Stimulated activated CD8-positive, alpha-beta memory T cell treated with anti-CD3 and anti-CD28 coated beads, Interleukin-2, amount 100 ng/mL, for 1 hour (primary cell): ENCODE results near the gene HNRNPM.
"Not testable (repeated sequence)": the region's sequence is repeated elsewhere in the genome, so short reads cannot be mapped to it uniquely, and the experiment has no call there.

ENCODE experiments used
- DNase-seq, 2 donors: peaks; one replicate each; pipeline ENCODE4 v3.0.0-alpha.2; 2020; ENCODE audit warnings: low read depth in 2 of 2

HNRNPM gene

GRCh38 chr19:8513036-8513686 lies 68.4 kb downstream of the HNRNPM start:
- no peak for DNase-seq

- peak; percentile 96 for DNase-seq
These were observed 69.1 kb downstream of the HNRNPM start, which contains the start of gene ZNF414 for GRCh38 chr19:8513687-8514504. TSS of gene ZNF414 (minus strand) at chr19:8514167. CDS start at chr19:8514046, 121 bp downstream.

GRCh38 chr19:8514505-8515009 lies 69.8 kb downstream of the HNRNPM start:
- DNase-seq, result not testable (repeated sequence)

GRCh38 chr19:8515317-8515716 lies 70.5 kb downstream of the HNRNPM start:
- peak; percentile 20 for DNase-seq

DNA sequence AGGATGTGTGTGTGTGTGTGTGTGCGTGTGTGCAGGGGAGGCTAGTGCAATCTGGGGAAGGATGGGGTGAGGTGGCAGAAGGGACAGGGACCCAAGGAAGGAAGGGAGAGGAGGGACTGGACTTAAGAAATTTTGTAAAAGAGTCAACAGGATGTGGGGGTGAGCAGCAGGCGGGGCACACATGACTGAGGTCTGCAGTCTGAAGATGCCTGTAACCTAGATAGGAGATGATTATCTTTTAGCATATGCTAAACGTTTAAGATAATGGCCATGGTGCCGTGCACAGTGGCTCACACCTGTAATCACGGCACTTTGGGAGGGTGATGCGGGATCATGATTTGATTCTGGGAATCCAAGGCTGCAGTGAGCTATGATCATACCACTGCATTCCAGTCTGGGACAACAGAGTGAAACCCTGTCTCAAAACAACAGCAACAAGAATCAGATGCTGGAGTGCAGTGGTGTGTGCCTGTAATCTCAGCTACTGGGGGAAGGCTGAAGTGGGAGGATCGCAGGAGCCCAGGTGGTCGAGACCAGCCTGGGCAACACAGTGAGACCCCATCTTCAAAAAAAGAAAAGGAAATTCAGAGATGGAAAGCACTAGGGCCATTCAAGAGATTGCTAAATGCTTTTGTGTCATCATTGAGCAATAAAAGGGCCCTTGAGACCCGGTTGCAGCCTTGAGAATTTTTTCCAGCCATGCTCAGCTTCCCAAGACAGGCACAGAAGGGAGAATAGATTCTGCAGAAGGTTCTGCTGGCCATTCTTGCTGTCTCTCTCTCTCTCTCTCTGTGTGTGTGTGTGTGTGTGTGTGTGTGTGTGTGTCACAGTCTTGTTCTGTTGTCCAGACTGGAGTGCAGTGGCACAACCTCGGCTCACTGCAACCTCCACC lies 73.0 kb downstream of the HNRNPM start:
- DNase-seq, result peak in 1 of 2 donors; percentile 34

- no peak for DNase-seq
These were observed 73.8 kb downstream of the HNRNPM start for GRCh38 chr19:8518536-8518935.

DNA sequence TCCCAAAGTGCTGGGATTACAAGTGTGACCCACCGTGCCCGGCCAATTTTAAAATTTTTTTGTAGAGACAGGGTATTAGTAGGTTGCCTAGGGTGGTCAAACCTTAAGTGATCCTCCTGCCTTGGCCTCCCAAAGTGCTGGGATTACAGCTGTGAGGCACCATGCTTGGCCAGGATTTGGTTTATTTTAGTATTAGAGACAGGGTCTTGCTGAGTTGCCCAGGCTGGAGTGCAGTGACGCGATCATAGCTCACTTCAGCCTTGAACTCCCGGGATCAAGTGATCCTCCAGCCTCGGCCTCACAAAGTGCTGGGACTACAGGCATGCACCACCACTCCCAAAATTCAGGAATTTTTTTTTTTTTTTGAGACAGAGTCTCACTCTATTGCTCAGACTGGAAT lies 74.6 kb downstream of the HNRNPM start:
- no peak for DNase-seq

- no peak for DNase-seq
These were observed 80.6 kb downstream of the HNRNPM start for GRCh38 chr19:8525401-8525684.

- no peak for DNase-seq
These were observed 81.7 kb downstream of the HNRNPM start for GRCh38 chr19:8526345-8527091.

GRCh38 chr19:8528500-8528899 lies 83.7 kb downstream of the HNRNPM start:
- DNase-seq, result no peak

DNA sequence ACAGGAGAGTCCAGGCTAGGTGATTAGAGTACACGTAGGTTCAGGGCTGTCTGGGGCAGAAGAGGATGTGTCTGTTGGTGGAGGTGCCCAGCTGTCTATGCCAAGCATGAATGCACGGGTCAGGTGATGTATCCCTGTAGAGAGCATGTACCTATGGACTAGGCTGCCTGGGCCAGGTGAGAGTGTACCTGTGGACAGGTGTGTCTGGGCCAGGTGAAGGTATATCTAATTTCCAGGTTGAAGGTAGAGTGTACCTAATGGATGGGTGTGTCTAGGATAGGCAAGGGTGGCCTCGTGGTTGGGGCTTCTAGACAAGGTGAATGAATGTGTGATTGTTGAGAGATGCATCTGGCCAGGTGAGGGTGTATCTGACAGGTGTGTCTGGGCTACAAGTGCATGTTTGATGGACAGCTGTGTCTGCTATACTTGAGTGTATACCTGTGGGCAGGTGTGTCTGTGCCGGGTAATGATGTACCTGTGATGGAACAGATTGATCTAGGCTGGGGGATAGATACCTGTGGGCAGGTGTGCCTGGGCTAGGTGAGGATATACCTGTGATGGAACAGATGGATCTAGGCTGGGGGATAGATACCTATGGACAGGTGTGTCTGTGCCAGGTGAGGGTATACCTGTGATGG lies 84.7 kb downstream of the HNRNPM start:
- DNase-seq, result no peak

DNA sequence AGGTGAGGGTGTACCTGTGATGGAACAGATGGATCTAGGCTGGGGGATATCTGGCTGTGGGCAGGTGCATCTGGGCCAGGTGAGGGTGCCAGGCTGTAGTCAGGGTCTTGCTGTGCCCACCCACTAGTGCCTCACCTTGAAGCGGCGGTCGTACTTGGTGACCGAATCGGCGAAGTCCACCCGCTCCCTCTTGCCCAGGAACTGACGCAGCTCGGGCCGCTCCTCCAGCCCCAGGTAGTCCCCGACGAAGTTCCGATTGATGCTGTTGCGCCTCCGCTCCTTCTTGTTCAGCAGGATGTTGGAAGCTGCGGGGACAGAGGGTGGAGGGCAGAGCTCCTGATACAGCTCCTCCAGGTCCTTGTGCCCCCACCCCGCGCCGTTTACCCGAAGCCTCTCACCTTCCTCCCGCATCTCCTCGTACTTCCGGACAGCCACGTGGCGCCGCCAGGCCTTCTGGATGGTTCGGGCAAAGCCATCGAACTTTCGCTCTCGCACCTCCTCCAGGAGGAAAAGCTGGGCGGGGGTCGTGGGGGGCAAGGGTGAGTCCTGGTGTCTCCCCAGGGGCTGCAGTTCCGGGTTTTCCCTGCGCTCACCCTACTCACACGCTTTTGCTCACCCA lies 85.4 kb downstream of the HNRNPM start:
- DNase-seq, result no peak

GRCh38 chr19:8531470-8531869 lies 86.7 kb downstream of the HNRNPM start:
- no peak for DNase-seq

DNA sequence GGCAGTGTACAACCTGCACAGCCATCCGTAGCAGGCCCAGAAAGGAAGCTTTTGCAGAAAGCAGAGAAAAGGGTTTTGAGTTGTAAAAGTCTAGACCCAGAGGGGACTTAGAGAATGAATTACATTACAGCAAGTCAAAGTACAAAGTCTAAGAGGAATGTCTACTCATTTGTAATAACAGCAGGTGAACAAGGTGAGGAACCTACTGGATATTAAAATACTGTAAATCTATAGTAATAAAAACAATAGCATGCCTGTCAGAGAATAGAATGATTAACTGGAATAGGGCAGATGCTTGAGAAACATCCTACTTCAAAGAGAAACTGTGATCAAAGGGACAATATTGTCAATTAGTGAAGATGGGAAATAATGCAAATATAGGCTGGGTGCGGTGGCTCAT lies 87.5 kb downstream of the HNRNPM start:
- no peak for DNase-seq

GRCh38 chr19:8536282-8536681 lies 91.5 kb downstream of the HNRNPM start:
- no peak for DNase-seq

GRCh38 chr19:8537099-8537498 lies 92.3 kb downstream of the HNRNPM start:
- no peak for DNase-seq
